ENCODE data around the gene RABL2B.

The RABL2B gene

DNA sequence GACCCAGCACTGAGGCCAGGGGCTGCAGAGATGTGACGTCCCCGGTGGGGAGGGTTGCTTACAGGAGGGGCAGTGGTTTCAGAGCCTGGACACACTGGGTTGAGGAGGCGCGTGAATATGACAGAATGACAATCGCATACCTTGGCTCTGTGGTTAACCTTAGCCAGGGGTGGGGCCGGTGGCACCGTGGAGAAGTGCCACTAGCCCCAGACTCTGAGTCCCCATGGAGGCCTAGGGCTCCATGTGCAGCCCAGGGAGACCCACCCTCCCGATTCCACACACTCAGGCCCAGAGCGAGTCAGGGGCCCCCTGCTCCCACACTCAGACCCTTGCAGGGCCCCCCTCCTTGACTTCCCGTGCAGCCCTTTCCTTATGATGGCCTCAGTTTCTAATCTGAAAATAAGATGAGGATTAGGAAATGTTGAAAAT, 49.1 kb downstream of the RABL2B start:
- Histone ChIP-seq H2AFZ (ENCODE audit: low read length) (no peak overlapping the region), H3K27me3 (ENCODE audit: insufficient read depth, low read length, poor library complexity, severe bottlenecking) (no peaks in the 10 kb centered on the region), H3F3A (ENCODE audit: low read depth) (no peaks in the 10 kb centered on the region), H3K9me3 (ENCODE audit: insufficient read depth, low read depth, low read length) (no peaks in the 10 kb centered on the region; the same call in 1 of the 2 replicates), H3K4me2 (ENCODE audit: low read depth, low read length, poor library complexity, severe bottlenecking) (no peak overlapping the region), H3K4me3 (ENCODE audit: low read length, poor library complexity, severe bottlenecking) (no peak overlapping the region), H3K4me1 (ENCODE audit: insufficient read depth, low read length, poor library complexity, severe bottlenecking) (no peaks in the 10 kb centered on the region), H4K20me1 (ENCODE audit: insufficient read depth, low read length, poor library complexity, severe bottlenecking) (no peaks in the 10 kb centered on the region), H3K9me2 (replicated peaks; ENCODE audit: low read depth, low read length) (no peaks in the 10 kb centered on the region), H3K9ac (ENCODE audit: low read depth, low read length, poor library complexity, severe bottlenecking) (no peak overlapping the region), H3K36me3 (ENCODE audit: insufficient read depth, low read length) (no peaks in the 10 kb centered on the region), H3K79me2 (ENCODE audit: insufficient read depth, low read length) (no peaks in the 10 kb centered on the region)
- TF ChIP-seq CTCF (conservative IDR thresholded peaks at IDR 0.05; ENCODE audit: low read length) (no peak), EZH2phosphoT487 (IDR thresholded peaks at IDR 0.05; ENCODE audit: borderline replicate concordance) (no peak)

GRCh38 chr22:50733521-50734342, 49.7 kb downstream of the RABL2B start:
- H3K9ac ChIP-seq (ENCODE audit: low read depth, low read length, poor library complexity, severe bottlenecking) = no peak overlapping the region
- H4K20me1 ChIP-seq (ENCODE audit: insufficient read depth, low read length, poor library complexity, severe bottlenecking) = no peaks in the 10 kb centered on the region
- TF ChIP-seq EZH2phosphoT487 (IDR thresholded peaks at IDR 0.05; ENCODE audit: borderline replicate concordance) = no peak
- no peak for TF ChIP-seq CTCF (conservative IDR thresholded peaks at IDR 0.05; ENCODE audit: low read length)
- H3K36me3 ChIP-seq (ENCODE audit: insufficient read depth, low read length) = no peaks in the 10 kb centered on the region
- H2AFZ ChIP-seq (ENCODE audit: low read length) = no peak overlapping the region
- H3K4me3 ChIP-seq (ENCODE audit: low read length, poor library complexity, severe bottlenecking) = no peak overlapping the region
- peaks cover 3% of the 10 kb centered on the region for H3K4me1 ChIP-seq (ENCODE audit: insufficient read depth, low read length, poor library complexity, severe bottlenecking)
- H3K9me3 ChIP-seq (ENCODE audit: insufficient read depth, low read depth, low read length) = no peaks in the 10 kb centered on the region; the same call in 1 of the 2 replicates
- H3F3A ChIP-seq (ENCODE audit: low read depth) = no peaks in the 10 kb centered on the region
- no peak overlapping the region for H3K4me2 ChIP-seq (ENCODE audit: low read depth, low read length, poor library complexity, severe bottlenecking)
- no peaks in the 10 kb centered on the region for H3K27me3 ChIP-seq (ENCODE audit: insufficient read depth, low read length, poor library complexity, severe bottlenecking)
- H3K79me2 ChIP-seq (ENCODE audit: insufficient read depth, low read length) = no peaks in the 10 kb centered on the region
- H3K9me2 ChIP-seq (replicated peaks; ENCODE audit: low read depth, low read length) = no peaks in the 10 kb centered on the region

DNA sequence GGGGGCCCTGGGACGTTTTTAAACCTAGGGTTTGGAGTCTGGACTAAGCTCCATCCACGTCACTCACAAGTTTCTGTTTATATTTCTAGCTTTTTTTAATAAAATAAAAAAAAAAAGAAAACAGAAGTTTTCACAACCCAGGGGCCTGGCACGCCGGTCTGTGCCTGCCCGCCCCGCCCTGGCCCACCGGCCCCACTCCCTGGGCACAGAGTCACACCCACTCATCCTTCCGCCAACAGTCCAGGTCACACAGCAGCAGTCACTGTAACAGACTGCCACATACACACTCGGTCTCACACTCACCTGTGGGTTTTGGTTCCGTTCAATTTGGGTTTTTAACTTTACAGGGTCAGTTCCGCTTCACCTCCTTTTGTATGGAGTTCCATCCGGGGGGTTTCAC, 50.8 kb downstream of the RABL2B start:
- no peak for TF ChIP-seq EZH2phosphoT487 (IDR thresholded peaks at IDR 0.05; ENCODE audit: borderline replicate concordance)
- TF ChIP-seq CTCF (conservative IDR thresholded peaks at IDR 0.05; ENCODE audit: low read length) = no peak
- Histone ChIP-seq H3K4me3 (ENCODE audit: low read length, poor library complexity, severe bottlenecking) (no peak overlapping the region), H3K27me3 (ENCODE audit: insufficient read depth, low read length, poor library complexity, severe bottlenecking) (no peaks in the 10 kb centered on the region)

More for the DNA sequence above, 50.8 kb downstream of the RABL2B start:
- H3F3A ChIP-seq (ENCODE audit: low read depth) = no peaks in the 10 kb centered on the region
- no peaks in the 10 kb centered on the region for H3K9me2 ChIP-seq (replicated peaks; ENCODE audit: low read depth, low read length)
- no peaks in the 10 kb centered on the region; the same call in 1 of the 2 replicates for H3K9me3 ChIP-seq (ENCODE audit: insufficient read depth, low read depth, low read length)
- no peaks in the 10 kb centered on the region for H4K20me1 ChIP-seq (ENCODE audit: insufficient read depth, low read length, poor library complexity, severe bottlenecking)
- no peak overlapping the region for H2AFZ ChIP-seq (ENCODE audit: low read length)
- no peak overlapping the region for H3K9ac ChIP-seq (ENCODE audit: low read depth, low read length, poor library complexity, severe bottlenecking)
- H3K36me3 ChIP-seq (ENCODE audit: insufficient read depth, low read length) = no peaks in the 10 kb centered on the region
- peaks cover 4% of the 10 kb centered on the region for H3K4me1 ChIP-seq (ENCODE audit: insufficient read depth, low read length, poor library complexity, severe bottlenecking)
- H3K4me2 ChIP-seq (ENCODE audit: low read depth, low read length, poor library complexity, severe bottlenecking) = no peak overlapping the region
- no peaks in the 10 kb centered on the region for H3K79me2 ChIP-seq (ENCODE audit: insufficient read depth, low read length)

Measured in Loucy (cell line).